NCI-H2227 treated with DMSO at 0.1 percent for 48 hours (cell line): ENCODE results near the gene MICAL3.
"Not testable (repeated sequence)": the region's sequence is repeated elsewhere in the genome, so short reads cannot be mapped to it uniquely, and the experiment has no call there.

Source experiments
- DNase-seq: peaks from one replicate; lab custom pipeline; 2025; lab: John Stamatoyannopoulos, UW

The MICAL3 gene

GRCh38 chr22:17952273-17952801 is 72.0 kb downstream of the MICAL3 start:
- no peak for DNase-seq

GRCh38 chr22:17951315-17951714 is 73.0 kb downstream of the MICAL3 start:
- DNase-seq, result no peak

GRCh38 chr22:17950651-17951214 is 73.6 kb downstream of the MICAL3 start:
- DNase-seq, result no peak

GRCh38 chr22:17949642-17950473 is 74.5 kb downstream of the MICAL3 start:
- DNase-seq, result no peak

GRCh38 chr22:17948101-17948500 is 76.3 kb downstream of the MICAL3 start:
- DNase-seq, result no peak

GRCh38 chr22:17946662-17947367 is 77.5 kb downstream of the MICAL3 start:
- no peak for DNase-seq

- no peak for DNase-seq
These were observed 78.3 kb downstream of the MICAL3 start for GRCh38 chr22:17945888-17946648.

- DNase-seq, result no peak
These were observed 79.0 kb downstream of the MICAL3 start for GRCh38 chr22:17945156-17945887.

- peak; percentile 51 for DNase-seq
These were observed 80.1 kb downstream of the MICAL3 start for GRCh38 chr22:17944256-17944655.

- no peak for DNase-seq
These were observed 80.7 kb downstream of the MICAL3 start for GRCh38 chr22:17943533-17944249.

GRCh38 chr22:17942721-17943120 is 81.6 kb downstream of the MICAL3 start:
- DNase-seq, result no peak

GRCh38 chr22:17941471-17942406 is 82.6 kb downstream of the MICAL3 start:
- DNase-seq, result no peak

- no peak for DNase-seq
These were observed 84.8 kb downstream of the MICAL3 start for GRCh38 chr22:17939579-17939978.

GRCh38 chr22:17939011-17939410 is 85.3 kb downstream of the MICAL3 start:
- no peak for DNase-seq

GRCh38 chr22:17938484-17938924 is 85.9 kb downstream of the MICAL3 start:
- DNase-seq, result no peak

GRCh38 chr22:17932457-17932856 is 91.9 kb downstream of the MICAL3 start:
- not testable (repeated sequence) for DNase-seq

- DNase-seq, result no peak
These were observed 92.9 kb downstream of the MICAL3 start for GRCh38 chr22:17931400-17931825.

GRCh38 chr22:17930455-17931313 is 93.7 kb downstream of the MICAL3 start:
- no peak for DNase-seq
